ENCODE measurements around the gene DIAPH1.

The DIAPH1 gene

GRCh38 chr5:141603923-141604717 is 14.7 kb downstream of the DIAPH1 start:
- Histone ChIP-seq H3K4me3 (ENCODE audit: low read length) (no peak overlapping the region), H3K9ac (ENCODE audit: low read length) (no peak overlapping the region), H4K20me1 (ENCODE audit: insufficient read depth, low read length) (0 out of 2 replicates have a peak, but pooled peaks cover 3% of the 10 kb centered on the region), H3K9me2 (replicated peaks; ENCODE audit: insufficient read depth, low read length) (no peaks in the 10 kb centered on the region), H3K9me3 (replicated peaks; ENCODE audit: insufficient read depth, low read length) (no peaks in the 10 kb centered on the region), H3K27me3 (replicated peaks; ENCODE audit: insufficient read depth, low read length) (no peaks in the 10 kb centered on the region), H3K4me1 (ENCODE audit: low read length) (peaks cover 36% of the 10 kb centered on the region), H2AFZ (ENCODE audit: low read length) (no peak overlapping the region), H3K36me3 (replicated peaks; ENCODE audit: insufficient read depth, low read length) (no peaks in the 10 kb centered on the region), H3K4me2 (ENCODE audit: low read depth, low read length) (no peak overlapping the region), H3F3A (ENCODE audit: insufficient read depth, low read length) (peaks cover 22% of the 10 kb centered on the region), H3K79me2 (ENCODE audit: low read length) (peaks cover 92% of the 10 kb centered on the region), H3K27ac (ENCODE audit: low read length) (no peak overlapping the region)
- TF ChIP-seq EZH2phosphoT487 (IDR thresholded peaks at IDR 0.05; ENCODE audit: low read length) (no peak), CTCF (IDR thresholded peaks at IDR 0.05; ENCODE audit: low read length) (no peak), EZH2 (optimal IDR thresholded peaks at IDR 0.05; ENCODE audit: low read depth, low read length) (no peak)
- DNase-seq, result peak; percentile 22

- no peak for TF ChIP-seq EZH2phosphoT487 (IDR thresholded peaks at IDR 0.05; ENCODE audit: low read length)
- no peak for TF ChIP-seq CTCF (IDR thresholded peaks at IDR 0.05; ENCODE audit: low read length)
- no peak for TF ChIP-seq EZH2 (optimal IDR thresholded peaks at IDR 0.05; ENCODE audit: low read depth, low read length)
- H3K9ac ChIP-seq (ENCODE audit: low read length), result no peak overlapping the region
- no peak overlapping the region for H3K4me3 ChIP-seq (ENCODE audit: low read length)
- H2AFZ ChIP-seq (ENCODE audit: low read length), result no peak overlapping the region
- H3K36me3 ChIP-seq (replicated peaks; ENCODE audit: insufficient read depth, low read length), result no peaks in the 10 kb centered on the region
- DNase-seq, result no peak
- 0 out of 2 replicates have a peak, but pooled peaks cover 3% of the 10 kb centered on the region for H4K20me1 ChIP-seq (ENCODE audit: insufficient read depth, low read length)
- no peak overlapping the region for H3K4me2 ChIP-seq (ENCODE audit: low read depth, low read length)
- H3K27me3 ChIP-seq (replicated peaks; ENCODE audit: insufficient read depth, low read length), result no peaks in the 10 kb centered on the region
- H3K4me1 ChIP-seq (ENCODE audit: low read length), result peaks cover 39% of the 10 kb centered on the region
- peaks cover 92% of the 10 kb centered on the region for H3K79me2 ChIP-seq (ENCODE audit: low read length)
- H3F3A ChIP-seq (ENCODE audit: insufficient read depth, low read length), result peaks cover 18% of the 10 kb centered on the region
- H3K9me2 ChIP-seq (replicated peaks; ENCODE audit: insufficient read depth, low read length), result no peaks in the 10 kb centered on the region
- H3K9me3 ChIP-seq (replicated peaks; ENCODE audit: insufficient read depth, low read length), result no peaks in the 10 kb centered on the region
- H3K27ac ChIP-seq (ENCODE audit: low read length), result no peak overlapping the region
Observed at GRCh38 chr5:141602606-141603005, 16.2 kb downstream of the DIAPH1 start.

- H3K4me3 ChIP-seq (ENCODE audit: low read length), result no peak overlapping the region
- H3K4me1 ChIP-seq (ENCODE audit: low read length), result peaks cover 9% of the 10 kb centered on the region; the same call in 1 of the 2 replicates
- H3K27me3 ChIP-seq (replicated peaks; ENCODE audit: insufficient read depth, low read length), result no peaks in the 10 kb centered on the region
- peaks cover 95% of the 10 kb centered on the region for H3K79me2 ChIP-seq (ENCODE audit: low read length)
- H3K4me2 ChIP-seq (ENCODE audit: low read depth, low read length), result no peak overlapping the region
- H3F3A ChIP-seq (ENCODE audit: insufficient read depth, low read length), result no peaks in the 10 kb centered on the region
- no peak overlapping the region for H3K27ac ChIP-seq (ENCODE audit: low read length)
- H4K20me1 ChIP-seq (ENCODE audit: insufficient read depth, low read length), result 0 out of 2 replicates have a peak, but pooled peaks cover 3% of the 10 kb centered on the region
- no peaks in the 10 kb centered on the region for H3K9me2 ChIP-seq (replicated peaks; ENCODE audit: insufficient read depth, low read length)
- DNase-seq, result no peak
- TF ChIP-seq CTCF (IDR thresholded peaks at IDR 0.05; ENCODE audit: low read length) (no peak), EZH2 (optimal IDR thresholded peaks at IDR 0.05; ENCODE audit: low read depth, low read length) (no peak), EZH2phosphoT487 (IDR thresholded peaks at IDR 0.05; ENCODE audit: low read length) (no peak)
- H2AFZ ChIP-seq (ENCODE audit: low read length), result no peak overlapping the region
- no peaks in the 10 kb centered on the region for H3K36me3 ChIP-seq (replicated peaks; ENCODE audit: insufficient read depth, low read length)
- H3K9me3 ChIP-seq (replicated peaks; ENCODE audit: insufficient read depth, low read length), result no peaks in the 10 kb centered on the region
- no peak overlapping the region for H3K9ac ChIP-seq (ENCODE audit: low read length)
Observed at GRCh38 chr5:141598391-141599345, 20.1 kb downstream of the DIAPH1 start.
